AG20443 (cell line): ENCODE data around the gene ELAVL4.

ENCODE experiments used
- DNase-seq: peaks from one replicate; pipeline ENCODE4 v3.0.0; 2012; ENCODE audit warnings: low spot score, mixed read lengths

The ELAVL4 gene

DNA sequence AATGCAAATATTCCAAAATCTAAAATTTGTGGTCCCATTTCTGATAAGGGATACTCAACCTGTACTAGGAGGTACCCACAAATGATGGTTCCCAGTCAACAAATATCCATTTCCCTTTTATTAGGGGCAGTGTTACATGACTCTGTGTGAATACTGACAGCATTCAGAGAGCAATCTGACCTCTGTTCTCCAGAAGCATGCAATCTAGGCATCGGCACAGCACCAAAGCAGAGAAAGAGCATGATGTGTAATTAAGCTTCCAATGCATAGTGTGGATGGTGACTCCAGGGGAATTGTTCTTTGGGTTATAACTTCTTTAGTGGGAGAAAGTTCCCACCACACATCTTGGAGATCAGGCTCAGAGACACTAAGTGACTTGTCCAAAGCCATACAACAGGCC, 71.6 kb downstream of the ELAVL4 start:
- no peak for DNase-seq

DNA sequence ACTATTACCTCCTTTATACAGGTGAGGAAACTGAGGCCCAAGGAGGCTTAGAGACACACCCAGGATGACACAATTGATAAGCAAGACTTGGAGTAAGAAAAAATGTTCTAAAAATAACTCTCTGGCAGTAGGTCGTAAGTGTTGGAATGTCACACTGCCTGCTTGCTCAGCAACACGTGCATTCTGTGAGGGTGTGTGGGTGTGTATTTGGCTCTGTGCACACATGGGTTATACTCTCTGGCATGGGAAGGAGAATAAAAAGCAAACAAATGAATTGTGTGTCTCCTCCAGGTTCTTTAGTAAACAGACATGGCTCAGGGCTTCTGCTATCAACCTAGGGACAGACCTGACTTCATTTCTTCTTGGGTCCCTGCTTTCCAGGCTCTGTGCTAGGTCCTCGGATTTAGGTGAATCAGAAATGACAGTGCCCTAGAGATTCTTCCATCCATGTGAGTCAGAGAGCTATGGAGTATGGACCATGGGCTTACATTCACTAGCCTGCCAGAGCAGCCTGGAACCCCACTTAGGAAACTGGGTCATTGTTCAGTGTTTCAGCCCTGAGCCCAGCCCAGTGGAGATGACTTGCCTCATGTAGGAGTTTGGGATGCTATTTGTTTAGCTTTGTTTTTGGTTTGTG, 72.4 kb downstream of the ELAVL4 start:
- no peak for DNase-seq

DNA sequence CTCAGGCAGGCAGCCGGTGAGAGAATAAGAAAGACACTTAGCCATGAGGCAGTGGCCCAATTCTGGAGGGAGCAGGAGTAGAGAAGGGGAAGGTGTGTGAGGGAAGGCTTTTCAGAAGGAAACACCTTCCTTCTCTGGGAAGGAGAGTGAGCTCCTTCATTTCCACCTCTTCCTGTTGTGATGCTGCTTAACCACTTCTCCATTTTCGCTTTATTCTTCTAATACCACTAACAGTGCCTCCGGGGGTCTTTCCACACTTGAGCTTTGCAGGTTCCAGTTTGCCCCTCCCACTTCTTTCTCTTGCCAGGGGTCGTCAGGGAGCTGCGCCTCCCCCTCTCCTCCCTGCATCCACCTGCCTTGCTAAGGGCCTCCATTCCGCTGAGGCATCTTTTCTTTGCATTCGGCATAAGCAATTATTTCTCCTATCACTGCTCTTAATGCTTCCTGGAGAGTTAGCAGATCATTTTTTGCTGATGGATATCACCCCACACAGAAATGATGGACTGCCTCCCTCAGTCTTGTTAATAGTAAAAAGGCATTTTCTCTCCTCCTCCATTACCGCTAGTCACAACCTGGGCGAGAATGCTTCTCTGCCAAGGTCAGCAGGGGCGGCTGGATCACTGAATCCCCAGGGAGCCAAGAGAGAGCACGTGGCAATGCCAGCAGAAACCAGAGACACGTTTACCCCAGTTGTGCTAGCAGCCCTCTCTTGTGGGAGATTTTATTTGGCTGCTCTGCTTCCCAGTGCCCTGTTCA, 74.8 kb downstream of the ELAVL4 start:
- DNase-seq, result no peak

DNA sequence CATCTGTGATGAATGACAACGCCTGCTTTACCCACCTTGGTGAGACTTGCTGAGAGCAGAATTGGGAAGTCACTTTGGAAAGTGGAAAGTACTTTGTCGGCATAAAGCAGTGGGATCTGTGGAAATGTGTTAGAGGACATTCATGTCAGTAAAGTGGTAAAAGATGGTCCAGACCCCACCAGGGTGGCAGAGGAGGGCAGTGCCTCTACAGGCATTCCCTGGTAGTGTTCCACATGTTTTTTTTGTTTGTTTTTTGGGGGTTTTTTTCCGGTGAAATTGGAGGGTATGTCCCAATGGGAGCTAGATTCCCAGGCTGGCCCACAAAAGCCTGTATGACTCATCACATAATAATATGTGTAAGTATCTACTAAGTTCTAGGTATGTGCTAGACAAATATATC, 80.6 kb downstream of the ELAVL4 start:
- no peak for DNase-seq

DNA sequence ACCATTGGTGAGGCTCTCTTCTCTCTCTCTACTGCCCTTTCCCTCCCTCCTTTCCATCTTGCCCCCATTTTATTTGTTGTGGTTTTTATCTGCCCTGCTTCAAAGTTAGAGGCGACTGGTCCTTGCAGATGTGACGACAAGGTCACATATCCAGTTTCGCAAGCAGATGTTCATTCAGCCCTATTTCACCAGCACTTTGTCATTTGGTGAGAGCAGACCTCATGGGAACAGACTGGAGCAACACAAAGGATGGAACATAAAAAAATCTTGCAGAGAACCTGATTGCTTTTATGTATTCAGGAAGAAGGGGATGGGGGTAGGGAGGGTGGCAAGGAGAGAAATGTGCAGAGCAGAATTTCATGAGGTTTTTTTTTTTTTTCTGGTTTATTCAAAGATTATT, 84.3 kb downstream of the ELAVL4 start:
- DNase-seq, result no peak

DNA sequence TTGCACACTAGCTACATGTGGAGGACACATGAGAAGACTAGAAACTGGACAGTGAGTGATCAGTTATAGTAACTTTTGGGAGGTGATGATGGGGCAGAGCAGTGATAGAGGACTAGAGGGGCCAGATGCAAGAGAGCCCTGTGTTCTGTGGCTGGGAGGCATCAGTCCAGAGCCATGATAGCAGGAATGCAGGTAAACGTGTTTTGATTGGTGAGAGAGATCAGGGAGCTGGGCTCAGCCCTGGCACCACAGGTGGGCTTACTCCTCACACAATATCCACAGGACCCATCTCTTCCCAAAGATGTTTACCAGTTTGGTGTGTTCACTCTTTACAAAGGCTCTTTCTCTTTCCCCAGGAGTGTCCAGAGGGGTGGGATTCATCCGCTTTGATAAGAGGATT, 86.5 kb downstream of the ELAVL4 start:
- DNase-seq, result no peak

DNA sequence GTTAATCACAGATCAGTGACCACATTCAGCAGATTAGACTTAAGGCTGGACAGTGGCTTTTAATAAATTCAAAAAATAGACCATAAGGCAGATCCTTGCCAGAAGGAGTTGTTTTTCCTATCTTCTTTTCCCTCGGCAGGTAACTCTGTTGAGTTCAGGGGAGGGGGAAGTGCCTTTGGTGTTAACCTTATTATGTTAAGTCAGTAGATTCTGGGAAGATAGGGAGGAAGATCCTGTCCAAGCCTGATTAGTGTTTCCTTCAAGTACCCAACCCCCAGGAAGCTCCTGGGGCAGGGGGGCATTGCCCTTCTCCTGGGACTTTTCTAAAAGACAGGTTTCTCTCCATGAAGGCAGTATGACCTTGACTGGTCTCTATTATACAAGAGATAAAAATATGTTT, 87.4 kb downstream of the ELAVL4 start:
- DNase-seq, result no peak

DNA sequence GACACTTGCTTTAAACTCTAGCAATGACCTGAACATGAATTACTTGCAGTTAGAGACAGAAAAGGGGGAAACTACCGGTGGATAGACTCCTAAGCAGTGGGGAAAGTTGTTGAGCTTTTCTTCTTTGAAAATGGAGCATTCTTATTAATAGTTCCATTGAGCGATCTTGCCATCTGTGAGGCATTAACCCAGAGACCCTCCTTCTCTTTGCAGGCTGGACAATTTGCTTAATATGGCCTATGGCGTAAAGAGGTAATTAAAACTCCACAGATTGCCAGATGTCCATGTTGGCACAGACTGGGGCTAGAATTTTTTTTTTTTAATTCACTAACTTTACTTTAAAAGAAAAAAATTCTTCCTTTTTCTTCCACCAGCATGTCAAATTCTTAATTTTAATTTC, 88.5 kb downstream of the ELAVL4 start:
- DNase-seq, result no peak

DNA sequence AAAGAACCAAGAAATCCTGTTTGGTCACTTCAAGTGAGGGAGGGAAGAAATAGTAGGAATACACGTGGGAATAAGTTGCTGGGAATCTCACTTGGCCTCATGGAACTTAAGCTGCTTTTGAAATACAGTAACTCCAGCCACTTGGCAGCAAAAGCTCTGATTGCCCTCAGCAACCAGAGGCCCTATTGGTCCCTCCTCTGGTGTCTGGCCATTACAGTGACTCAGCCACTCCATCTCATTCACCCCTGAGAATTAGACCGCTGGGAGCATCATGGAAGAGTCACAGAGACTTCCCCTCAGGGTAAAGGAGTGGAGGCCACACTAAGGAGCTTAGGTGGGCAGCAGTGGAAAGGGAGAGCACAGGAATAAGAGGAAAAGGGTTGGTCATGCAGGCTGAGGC, 99.6 kb downstream of the ELAVL4 start:
- no peak for DNase-seq

DNA sequence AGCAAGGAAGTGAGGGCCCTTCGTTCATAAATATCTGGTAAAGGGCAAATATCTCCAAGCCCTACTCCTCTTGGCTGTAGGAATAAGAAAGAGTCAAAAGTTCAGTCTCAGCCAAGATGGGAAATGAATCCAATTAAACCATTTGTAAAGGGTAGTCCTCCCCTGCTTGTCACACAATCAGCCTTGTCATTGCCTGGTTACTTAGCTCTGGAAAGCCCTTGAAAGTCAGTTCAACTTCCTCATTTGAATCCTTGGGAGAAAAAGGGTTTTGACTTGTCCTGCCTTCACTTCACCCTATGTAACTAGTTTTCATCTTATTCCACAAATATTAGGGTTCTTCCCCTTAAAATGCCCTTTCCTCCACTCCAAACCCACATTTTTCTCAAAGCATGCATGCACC, 100.0 kb downstream of the ELAVL4 start:
- DNase-seq, result no peak

DNA sequence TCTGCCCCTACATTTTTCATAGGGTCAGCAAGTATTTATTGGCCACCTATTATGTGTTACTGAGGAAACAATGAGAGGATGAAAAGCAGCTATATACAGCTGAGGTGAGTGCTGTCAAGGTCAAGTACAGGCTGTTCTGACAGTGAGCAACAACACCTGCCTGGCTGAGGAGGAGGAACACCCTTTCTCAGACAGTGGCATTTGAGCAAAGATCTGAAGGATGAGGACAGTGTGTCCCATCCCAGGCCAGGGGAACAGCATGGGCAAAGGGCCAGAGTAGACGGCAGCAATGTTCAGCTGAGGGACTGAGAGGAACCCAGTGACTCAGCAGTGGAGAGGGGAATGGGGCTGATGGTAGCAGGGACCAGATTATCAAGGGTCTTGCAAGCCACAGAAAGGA, 101.0 kb downstream of the ELAVL4 start:
- DNase-seq, result no peak

DNA sequence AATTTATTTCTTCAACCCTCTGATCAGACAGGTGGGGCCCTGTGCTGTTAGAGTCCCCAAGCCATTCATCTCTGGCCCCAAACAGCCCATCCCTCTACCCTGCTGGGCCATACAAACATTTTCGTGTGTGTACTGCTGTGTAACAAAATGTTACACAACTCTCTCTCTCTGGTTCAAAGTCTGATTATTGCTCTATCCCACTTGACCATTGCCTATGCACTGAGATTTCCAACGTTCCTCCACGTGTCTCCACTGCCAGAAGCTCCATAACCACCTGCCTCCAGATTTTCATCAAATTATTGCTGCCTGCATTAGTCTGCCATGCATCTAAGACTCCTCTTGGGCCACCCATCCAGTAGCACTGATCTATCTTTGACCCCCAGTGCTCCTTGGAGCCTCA, 104.8 kb downstream of the ELAVL4 start:
- no peak for DNase-seq

DNA sequence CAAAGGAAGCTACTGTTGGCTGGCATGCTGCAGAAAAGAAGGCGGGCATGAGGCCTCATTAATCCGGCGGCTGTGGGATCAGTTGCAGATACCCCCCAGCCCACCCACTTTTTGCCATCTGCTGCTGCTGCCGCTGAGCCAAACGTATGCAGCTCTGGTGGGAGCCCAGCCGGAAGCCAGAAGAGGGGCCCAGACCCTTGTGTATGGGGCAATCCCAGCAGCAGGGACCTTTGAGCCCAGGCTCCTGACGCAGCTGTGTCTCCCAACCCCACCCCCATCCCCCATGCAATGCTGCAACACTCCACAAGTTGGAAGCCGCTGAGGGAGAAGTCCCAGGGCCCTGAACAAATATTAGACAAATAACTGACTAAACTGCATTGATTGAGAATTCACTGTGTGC, 106.0 kb downstream of the ELAVL4 start:
- DNase-seq, result no peak

DNA sequence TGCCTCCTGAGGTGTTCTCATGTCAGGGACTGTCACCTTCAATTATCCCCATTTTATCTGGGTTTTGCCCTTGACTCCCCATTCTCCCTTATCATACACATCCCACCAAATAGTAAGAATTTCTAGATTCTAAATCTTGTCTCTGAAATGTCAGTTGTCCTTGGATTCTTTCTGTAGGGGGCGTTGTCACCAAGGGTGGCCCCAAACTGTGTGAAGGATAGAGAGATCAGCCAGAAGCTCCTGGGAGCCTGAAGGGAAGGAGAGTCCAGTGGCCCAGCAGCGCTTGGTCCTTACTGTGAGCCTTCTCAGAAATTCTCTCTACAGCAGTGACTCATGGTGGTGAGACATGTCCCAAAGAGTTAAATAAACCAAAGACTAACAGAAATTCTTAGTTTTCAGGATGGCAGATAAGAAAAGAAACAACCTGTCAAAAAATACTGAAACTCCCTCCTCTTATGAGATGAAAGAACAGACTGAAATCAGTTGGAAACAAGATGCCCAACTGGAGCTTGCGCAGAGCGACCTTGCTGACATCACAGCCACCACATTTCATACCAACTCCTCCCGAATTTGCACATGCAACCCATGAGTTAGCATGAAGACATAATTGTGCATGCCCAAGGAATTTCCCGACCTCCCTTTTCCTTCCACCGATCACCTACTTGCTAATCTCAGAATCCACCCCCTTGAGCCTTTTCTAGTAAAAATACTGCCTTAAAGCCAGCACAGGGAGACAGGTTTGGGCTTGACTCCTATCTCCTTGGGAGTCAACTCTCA, 109.8 kb downstream of the ELAVL4 start:
- DNase-seq, result no peak

DNA sequence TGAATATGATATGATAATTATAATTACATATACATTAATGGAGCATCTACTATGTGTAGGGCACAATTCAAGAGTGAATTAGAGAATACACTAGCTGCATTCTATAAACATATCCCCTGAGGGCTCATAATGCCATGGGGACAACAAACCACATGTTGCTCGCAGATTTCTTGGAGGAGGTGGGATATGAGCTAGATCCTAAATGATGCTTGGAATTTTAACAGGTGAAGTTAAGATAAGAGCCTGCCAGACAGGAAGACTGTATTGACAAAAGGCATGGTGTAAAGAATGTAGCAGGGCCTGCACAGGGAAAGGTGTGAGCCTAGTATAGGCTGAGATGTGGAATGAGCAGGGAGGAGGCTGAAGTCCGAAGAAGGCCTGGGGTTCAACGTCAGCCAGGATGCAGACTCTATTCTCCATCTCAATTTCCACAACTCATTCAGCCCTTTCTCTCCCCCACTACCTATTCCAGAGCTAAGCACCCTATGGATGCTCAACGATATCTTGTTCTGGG, 120.2 kb downstream of the ELAVL4 start:
- DNase-seq, result no peak

DNA sequence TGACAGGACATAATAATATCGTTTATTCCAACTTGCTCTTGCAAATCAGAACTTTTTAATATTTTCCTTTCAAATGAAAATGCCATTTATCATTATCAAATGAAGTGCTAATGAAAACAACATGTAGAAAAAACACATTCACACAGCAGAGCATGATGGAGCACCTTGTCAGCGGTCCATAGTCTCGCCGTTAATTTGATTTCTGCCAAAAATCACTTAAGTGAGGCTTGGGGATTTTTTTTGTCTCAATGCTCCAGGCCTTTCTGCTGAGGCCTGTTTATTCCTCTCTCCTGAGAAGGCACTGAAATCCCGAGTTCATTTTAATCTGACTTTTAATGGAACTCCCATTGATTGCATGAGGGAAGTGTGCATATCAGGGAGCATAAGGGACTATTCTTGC, 122.5 kb downstream of the ELAVL4 start:
- no peak for DNase-seq

DNA sequence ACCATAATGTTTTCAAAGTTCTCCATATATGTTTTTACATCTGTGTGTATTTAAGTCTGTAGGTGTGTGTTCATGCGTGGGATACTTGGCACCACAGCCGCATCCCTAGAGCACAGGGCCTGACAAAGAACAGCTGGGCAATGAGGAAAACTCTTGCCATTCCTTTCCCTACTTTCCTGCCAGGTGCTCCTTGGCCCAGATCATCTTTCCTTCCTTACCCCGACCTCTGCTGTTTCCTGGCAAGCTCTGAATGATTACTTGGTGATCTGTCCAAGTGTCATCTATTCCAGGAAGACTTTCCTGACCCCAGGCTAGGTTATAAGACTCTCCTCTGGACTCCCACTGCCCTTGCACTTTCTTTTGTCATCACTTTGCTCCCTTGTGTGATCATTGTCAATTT, 123.6 kb downstream of the ELAVL4 start:
- DNase-seq, result no peak

DNA sequence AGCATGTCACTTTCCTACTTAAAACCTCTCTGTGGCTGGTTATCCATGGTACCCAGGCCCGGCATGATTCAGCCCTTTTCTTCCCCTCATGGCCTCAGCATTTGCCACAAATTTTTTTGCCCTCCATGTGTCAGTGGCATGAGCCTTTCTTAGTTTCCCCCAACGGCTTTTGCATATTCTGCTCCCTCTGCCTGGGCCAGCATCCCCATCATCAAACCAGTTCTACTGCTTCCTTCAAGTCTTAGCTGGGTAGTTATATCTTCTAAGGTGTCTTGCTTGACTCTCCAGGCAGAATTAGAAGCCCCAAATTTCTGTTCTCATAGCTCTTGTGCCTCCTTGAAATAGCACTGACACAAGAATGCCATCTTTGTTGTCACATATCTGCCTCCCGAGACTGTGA, 127.9 kb downstream of the ELAVL4 start:
- DNase-seq, result no peak

DNA sequence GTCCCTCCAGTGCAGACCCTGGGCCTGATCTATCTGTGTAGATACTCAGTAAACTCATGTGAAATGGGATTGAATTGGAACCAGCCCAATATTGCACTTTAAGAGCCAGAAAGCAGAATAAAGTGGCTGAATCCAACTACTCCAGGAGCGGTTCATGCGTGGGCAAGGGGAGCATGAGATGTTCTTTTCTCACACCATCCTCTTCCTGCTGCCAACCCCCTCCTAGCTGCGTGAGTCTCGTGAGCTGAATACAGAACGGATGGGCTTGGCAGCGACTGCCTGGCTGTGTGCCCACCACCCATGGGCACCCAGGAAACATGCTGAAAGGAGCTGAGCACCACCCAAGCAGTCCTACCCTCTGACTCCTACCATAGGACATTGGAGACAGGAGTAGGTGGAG, 128.3 kb downstream of the ELAVL4 start:
- DNase-seq, result no peak

DNA sequence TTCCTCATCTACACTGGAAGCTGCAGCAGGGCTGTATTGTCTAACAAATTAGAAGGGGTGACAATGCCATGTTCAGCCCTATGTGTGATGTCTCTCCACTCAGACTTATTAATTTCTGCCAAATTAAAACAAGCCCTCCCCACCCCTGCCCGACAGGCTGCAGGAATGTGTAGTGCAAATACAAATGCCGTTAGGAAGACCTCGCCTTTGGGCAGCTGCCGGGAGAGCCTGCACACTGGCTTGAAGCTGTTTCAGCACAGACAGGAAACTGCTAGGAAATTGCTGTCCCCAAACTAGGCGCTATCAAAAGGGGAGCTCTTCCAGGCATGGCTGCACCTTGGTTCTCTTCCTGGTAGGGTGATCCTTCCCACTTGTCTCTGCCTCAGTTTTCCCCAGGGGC, 135.2 kb downstream of the ELAVL4 start:
- DNase-seq, result no peak

DNA sequence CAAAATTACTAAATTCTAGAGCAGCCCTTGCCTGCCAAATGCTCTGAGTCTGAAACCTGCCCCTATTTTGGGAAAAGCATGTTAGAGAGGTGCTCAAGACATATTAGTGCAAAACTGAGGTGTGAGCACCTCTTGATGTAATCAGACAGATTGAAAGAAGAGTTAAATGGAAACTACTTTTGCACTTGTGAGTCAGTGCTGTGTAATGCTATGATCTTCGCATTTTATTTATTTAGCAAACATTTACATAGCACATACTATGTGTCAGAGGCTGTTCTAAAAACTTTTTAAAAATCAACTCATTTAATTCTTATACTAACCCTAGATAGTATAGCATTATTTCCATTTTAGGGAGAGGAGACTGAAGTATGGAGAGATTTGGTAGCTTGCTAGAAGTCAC, 138.1 kb downstream of the ELAVL4 start:
- DNase-seq, result no peak

DNA sequence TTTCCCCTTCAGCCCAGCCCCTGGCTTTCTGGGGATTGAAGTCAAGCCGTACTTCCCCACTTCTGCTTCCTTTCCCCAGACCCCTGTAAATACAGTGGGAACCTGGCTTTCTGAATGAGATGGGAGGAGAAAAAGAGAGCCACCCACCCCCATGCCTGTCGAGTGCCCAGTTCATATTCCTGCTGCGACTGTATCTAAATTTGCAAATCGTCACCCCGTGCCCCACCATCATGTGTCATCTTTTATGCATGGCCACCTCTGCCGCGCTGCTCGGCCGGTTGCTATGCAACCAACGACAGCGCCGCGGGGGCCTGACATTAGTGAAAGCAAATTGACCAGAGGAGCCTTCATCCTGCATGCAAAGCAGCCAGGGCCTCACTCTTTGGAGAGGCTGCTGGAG, 143.0 kb downstream of the ELAVL4 start:
- DNase-seq, result no peak

DNA sequence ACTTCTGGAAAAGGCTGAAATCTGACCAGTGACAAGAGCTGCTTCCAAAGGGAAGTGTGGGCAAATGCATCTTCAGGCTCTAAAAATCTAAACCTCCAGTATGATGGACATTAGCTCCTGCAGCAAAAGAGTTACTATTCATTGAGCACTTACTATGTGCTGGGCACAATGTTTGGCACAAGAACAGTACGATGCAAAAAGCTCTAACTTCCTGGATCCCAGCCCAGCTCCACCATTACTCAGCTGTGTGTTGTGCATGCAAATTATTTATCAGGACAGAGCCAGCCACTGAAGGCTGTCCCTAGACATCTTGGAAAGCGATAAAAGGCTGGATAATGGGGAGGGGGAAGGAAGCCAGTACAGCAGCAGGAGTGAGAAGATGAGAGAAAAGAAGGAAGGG, 143.5 kb downstream of the ELAVL4 start:
- no peak for DNase-seq
